Gastroesophageal sphincter (tissue), 4 donors: ENCODE measurements around the gene GLOD5. TPM values are rescaled to one million over a fixed set of nuclear protein-coding genes. Genes with fewer than 3 reads are reported as not detected.

Experiments used
- ATAC-seq: fragments of 150-250 bp; one replicate; pipeline ENCODE4 v1.9.1; 2016; ENCODE audit warnings: mild to moderate bottlenecking, moderate library complexity
- H3K27ac ChIP-seq, 4 donors: fragments of 200-600 bp; sonication (generic) in 3 of 4; 1 replicate in 3 of 4; 2 replicates in 1 of 4; pipeline ENCODE4 v1.5.1; 2016 to 2019
- H3K27me3 ChIP-seq: fragments of 200-600 bp; sonication (generic); one replicate; pipeline ENCODE4 v1.5.1; 2019
- H3K36me3 ChIP-seq, 2 donors: fragments of 200-600 bp; sonication (generic); one replicate each; pipeline ENCODE4 v1.5.1; 2019; ENCODE audit warnings: control low read depth in 1 of 2
- H3K4me1 ChIP-seq, 3 donors: fragments of 200-600 bp; sonication (generic); 1 replicate in 2 of 3; 2 replicates in 1 of 3; pipeline ENCODE4 v1.5.1; 2016 to 2019; ENCODE audit warnings: control low read depth in 2 of 3
- H3K4me3 ChIP-seq, 2 donors: fragments of 200-600 bp; sonication (generic); one replicate each; pipeline ENCODE4 v1.5.1; 2019; ENCODE audit warnings: mild to moderate bottlenecking in 1 of 2, moderate library complexity in 1 of 2
- H3K9me3 ChIP-seq, 3 donors: fragments of 200-600 bp; sonication (generic); one replicate each; pipeline ENCODE4 v1.5.1; 2017 to 2019; ENCODE audit warnings: control low read depth in 2 of 3
- CTCF ChIP-seq, 4 experiments: fragments of 200-600 bp in 2 of 4; fragments of 450-650 bp in 2 of 4; sonication (generic) in 1 of 4; IDR thresholded peaks; one replicate each; pipeline ENCODE4 v1.5.1; 2017 to 2019; ENCODE audit warnings: antibody characterized with exemption in 4 of 4, mild to moderate bottlenecking in 2 of 4, moderate library complexity in 2 of 4
- EP300 ChIP-seq: sonication (generic); formaldehyde crosslinking; IDR thresholded peaks from one replicate; pipeline ENCODE4 v1.6.1; 2017; ENCODE audit warnings: antibody characterized with exemption, mild to moderate bottlenecking
- POLR2A ChIP-seq, 2 donors: fragments of 450-650 bp; IDR thresholded peaks; one replicate each; pipeline ENCODE4 v1.6.1; 2017; ENCODE audit warnings: antibody characterized with exemption in 2 of 2, mild to moderate bottlenecking in 2 of 2, moderate library complexity in 1 of 2
- POLR2AphosphoS5 ChIP-seq: sonication (generic); formaldehyde crosslinking; IDR thresholded peaks from one replicate; pipeline ENCODE4 v1.6.1; 2017; ENCODE audit warnings: antibody characterized with exemption
- WGBS, 2 donors: methylation state at CpG; one replicate each; pipeline ENCODE4 v1.1.5; 2018; ENCODE audit warnings: low coverage in 1 of 2; 5-methylcytosine and 5-hydroxymethylcytosine counted together
- small RNA-seq, 4 donors: library from RNA; depleted of rRNA; stranded (forward); fragments of <200 nt; gene quantifications; one replicate each; pipeline ENCODE3, GENCODE V24; 2016
- total RNA-seq, 4 donors: library from RNA; depleted of rRNA; stranded (reverse); fragments of >200 nt; gene quantifications; one replicate each; pipeline ENCODE4 v1.1.0, GENCODE V29; 2016

The GLOD5 gene
- total RNA-seq, 4 donors from 2014 or later: not detected

DNA sequence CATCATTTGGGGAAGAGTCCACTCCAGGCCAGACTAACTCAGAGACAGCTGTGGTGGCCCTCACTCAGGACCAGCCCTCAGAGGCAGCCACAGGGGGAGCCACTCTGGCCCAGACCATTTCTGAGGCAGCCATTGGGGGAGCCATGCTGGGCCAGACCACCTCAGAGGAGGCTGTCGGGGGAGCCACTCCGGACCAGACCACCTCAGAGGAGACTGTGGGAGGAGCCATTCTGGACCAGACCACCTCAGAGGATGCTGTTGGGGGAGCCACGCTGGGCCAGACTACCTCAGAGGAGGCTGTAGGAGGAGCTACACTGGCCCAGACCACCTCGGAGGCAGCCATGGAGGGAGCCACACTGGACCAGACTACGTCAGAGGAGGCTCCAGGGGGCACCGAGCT is 61.5 kb downstream of the GLOD5 start:
- Histone ChIP-seq H3K4me1 (no peaks in the 10 kb centered on the region), H3K36me3 (peaks cover 0 to 89% of the 10 kb centered on the region in 2 donors), H3K9me3 (no peaks in the 10 kb centered on the region), H3K27me3 (no peaks in the 10 kb centered on the region), H3K27ac (no peak overlapping the region), H3K4me3 (no peak overlapping the region)
- ATAC-seq: no peak
- no CpG with 5 or more reads among the region's 6 CpGs for WGBS, 2 donors
- TF ChIP-seq EP300 (no peak), POLR2A (IDR thresholded peaks at IDR 0.05) (no peak), POLR2AphosphoS5 (no peak), CTCF (IDR thresholded peaks at IDR 0.05) (no peak)

Small RNA genes within 50 kb of the gene (small RNA-seq; reads per million reads assigned to genes)
- gene RNU6-1056P: 0 reads per million in 4 donors
- 0 reads per million in 4 donors for gene RNU6-29P

Other genes starting within 250 kb of the GLOD5 start
- 10 to 100 TPM; 12.9 to 17.7 (median 14.5) TPM for gene EBP, start 239.9 kb upstream of the GLOD5 start, total RNA-seq
- gene TBC1D25, start 222.0 kb upstream of the GLOD5 start, total RNA-seq: 10 to 100 TPM in 3 of 4 donors, 1 to 10 TPM in 1; 8.4 to 16.9 (median 12.7) TPM
- 100 to 1,000 TPM in 3 of 4 donors, 10 to 100 TPM in 1; 83.7 to 233 (median 182) TPM for gene RBM3, start 187.3 kb upstream of the GLOD5 start, total RNA-seq
- 100 to 1,000 TPM; 108 to 182 (median 139) TPM for gene WDR13, start 164.3 kb upstream of the GLOD5 start, total RNA-seq
- gene WAS, start 77.9 kb upstream of the GLOD5 start, total RNA-seq: 1 to 10 TPM; 1.6 to 5.4 (median 3.7) TPM
- 10 to 100 TPM in 1 of 4 donors, 1 to 10 TPM in 3; 3.4 to 11.7 (median 5.1) TPM for gene SUV39H1, start 65.0 kb upstream of the GLOD5 start, total RNA-seq
- gene GATA1, start 24.8 kb downstream of the GLOD5 start, total RNA-seq: not detected
- gene HDAC6, start 40.3 kb downstream of the GLOD5 start, total RNA-seq: 10 to 100 TPM; 50.7 to 66.8 (median 56.9) TPM
- gene ERAS, start 64.8 kb downstream of the GLOD5 start, total RNA-seq: not detected
- gene PCSK1N, start 73.9 kb downstream of the GLOD5 start, total RNA-seq: 10 to 100 TPM in 1 of 4 donors, 1 to 10 TPM in 3; 2.3 to 10.6 (median 5.5) TPM
- gene TIMM17B, start 136.0 kb downstream of the GLOD5 start, total RNA-seq: 10 to 100 TPM; 38.0 to 57.7 (median 39.5) TPM
- gene PQBP1, start 136.2 kb downstream of the GLOD5 start, total RNA-seq: 10 to 100 TPM; 47.8 to 79.8 (median 69.4) TPM
- 10 to 100 TPM in 3 of 4 donors, 1 to 10 TPM in 1; 8.1 to 12.8 (median 11.9) TPM for gene SLC35A2, start 149.9 kb downstream of the GLOD5 start, total RNA-seq
- 1 to 10 TPM; 4.7 to 7.4 (median 7.0) TPM for gene PIM2, start 157.3 kb downstream of the GLOD5 start, total RNA-seq
- 10 to 100 TPM; 36.8 to 54.3 (median 47.7) TPM for gene OTUD5, start 195.9 kb downstream of the GLOD5 start, total RNA-seq
- gene KCND1, start 210.1 kb downstream of the GLOD5 start, total RNA-seq: 1 to 10 TPM in 3 of 4 donors, under 1 TPM in 1; 0.78 to 2.7 (median 1.7) TPM
- 10 to 100 TPM; 28.1 to 62.6 (median 33.9) TPM for gene GRIPAP1, start 240.5 kb downstream of the GLOD5 start, total RNA-seq